ENCODE results near the gene SPACA6. TPM values are rescaled to one million over a fixed set of nuclear protein-coding genes. Genes with fewer than 3 reads are reported as not detected.

SPACA6 gene
- total and polyA plus RNA-seq, 2 of the 8 experiments (the other 6 are each of a cell fraction or from before 2014, with no cell fraction given): 7.1 to 7.5 TPM

DNA sequence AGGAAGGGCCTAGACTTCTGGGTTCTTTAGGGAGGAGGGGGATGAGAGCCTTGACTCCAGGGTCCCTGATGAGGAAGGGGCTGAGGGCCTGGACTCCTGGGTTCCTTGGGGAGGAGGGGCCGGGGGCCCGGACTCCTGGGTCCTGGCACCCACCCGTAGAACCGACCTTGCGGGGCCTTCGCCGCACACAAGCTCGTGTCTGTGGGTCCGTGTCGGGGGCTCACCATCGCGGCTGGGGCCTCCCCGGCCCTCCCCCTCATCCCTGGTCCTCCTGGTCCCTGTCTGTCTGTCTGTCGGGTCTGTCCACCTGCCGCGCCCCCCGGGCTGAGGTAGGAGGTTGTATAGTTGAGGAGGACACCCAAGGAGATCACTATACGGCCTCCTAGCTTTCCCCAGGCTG, 662 bp upstream of the SPACA6 start:
- Histone ChIP-seq H3K9ac (replicated peaks in 1 of 4; ENCODE audit: extremely low read depth in 1 of 4, low read depth in 3 of 4, low read length in 3 of 4) (no peak overlapping the region), H3K27ac (ENCODE audit: low read depth, low read length) (no peak overlapping the region), H4K8ac (ENCODE audit: extremely low read depth, insufficient read depth, low read length) (no peak overlapping the region), H3K4me1 (replicated peaks in 1 of 4; ENCODE audit: control insufficient read depth in 3 of 4, insufficient read depth in 4 of 4, low read length in 3 of 4) (peaks cover 0 to 14% (median 11%) of the 10 kb centered on the region in 4 experiments; a peak in 5 of 7 replicates), H3K23me2 (ENCODE audit: low read depth, low read length) (peaks cover 23% of the 10 kb centered on the region), H2BK15ac (ENCODE audit: low read length) (no peak overlapping the region), H3K56ac (replicated peaks; ENCODE audit: insufficient read length, low read depth, low read length) (no peak overlapping the region), H3K4me2 (ENCODE audit: insufficient read depth in 1 of 2, low read depth in 2 of 2, low read length in 2 of 2) (peak overlapping the region in 1 of 2 experiments; percentile 97; a peak in 2 of 4 replicates), H3K36me3 (ENCODE audit: control insufficient read depth in 2 of 4, insufficient read depth in 4 of 4, low read length in 3 of 4) (no peaks in the 10 kb centered on the region), H2BK120ac (replicated peaks; ENCODE audit: low read depth, low read length) (no peak overlapping the region), H2BK12ac (ENCODE audit: low read depth, low read length) (no peak overlapping the region), H3K79me1 (ENCODE audit: low read depth, low read length) (peaks cover 11% of the 10 kb centered on the region), H4K5ac (ENCODE audit: insufficient read length, low read depth, low read length) (no peak overlapping the region), H2BK5ac (ENCODE audit: low read depth, low read length) (no peak overlapping the region), H3K9me3 (ENCODE audit: insufficient read depth in 2 of 2, low read depth in 1 of 2, low read length in 1 of 2) (no peaks in the 10 kb centered on the region), H3K27me3 (replicated peaks in 1 of 4; ENCODE audit: control insufficient read depth in 3 of 4, extremely low read depth in 1 of 4, insufficient read depth in 3 of 4, low read length in 3 of 4) (no peaks in the 10 kb centered on the region), H2BK20ac (ENCODE audit: low read length) (no peak overlapping the region), H3K23ac (ENCODE audit: insufficient read length) (no peak overlapping the region), H3K79me2 (ENCODE audit: control insufficient read depth in 1 of 2, insufficient read depth in 2 of 2, low read length in 2 of 2) (peaks cover 0 to 12% of the 10 kb centered on the region in 2 experiments; a peak in 1 of 4 replicates), H3K14ac (ENCODE audit: insufficient read length) (no peak overlapping the region), H3K4me3 (ENCODE audit: extremely low read depth in 1 of 4, insufficient read depth in 2 of 4, low read depth in 3 of 4, low read length in 4 of 4) (peak overlapping the region in 1 of 4 experiments; percentile 64; a peak in 2 of 8 replicates), H3K18ac (ENCODE audit: extremely low read depth, low read length) (no peak overlapping the region; the same call in 1 of the 2 replicates), H4K91ac (replicated peaks; ENCODE audit: insufficient read length, low read length) (no peak overlapping the region), H3K4ac (replicated peaks; ENCODE audit: insufficient read length, low read depth, low read length) (no peak overlapping the region), H2AK5ac (ENCODE audit: low read depth, low read length) (no peak overlapping the region), H2AFZ (ENCODE audit: low read length) (no peak overlapping the region), H4K20me1 (replicated peaks in 1 of 2; ENCODE audit: control insufficient read depth in 1 of 2, insufficient read depth in 2 of 2, low read length in 2 of 2) (peaks cover 0 to 6% of the 10 kb centered on the region in 2 experiments)
- ChIA-PET CTCF (ENCODE audit: partially characterized antibody) (interaction anchor here (1.2 kb wide), 1 partner anchor 85 kb away, joined by 3 read pairs; no protein-coding TSS in a partner anchor), POLR2A (ENCODE audit: partially characterized antibody) (interaction anchor here (4.2 kb wide), 1 partner anchor 10 kb away, joined by 28 read pairs; no protein-coding TSS in a partner anchor)
- FAIRE-seq (no peak), DNase-seq (ENCODE audit: low read depth in 1 of 2, low spot score in 2 of 2) (no peak)
- TF ChIP-seq CBX8 (IDR thresholded peaks at IDR 0.05; ENCODE audit: borderline replicate concordance, low read depth, low read length) (no peak), SIN3A (conservative IDR thresholded peaks at IDR 0.05 in 1 of 2, IDR thresholded peaks at IDR 0.05 in 1 of 2; ENCODE audit: low read depth in 1 of 2, low read length in 2 of 2) (no peak), GTF2F1 (IDR thresholded peaks at IDR 0.05; ENCODE audit: borderline replicate concordance, low read depth, low read length) (no peak), GABPA (IDR thresholded peaks at IDR 0.05; ENCODE audit: borderline replicate concordance, insufficient read depth, low read length) (no peak), RNF2 (IDR thresholded peaks at IDR 0.05; ENCODE audit: borderline replicate concordance, low read depth, low read length, missing control alignments, poor library complexity, severe bottlenecking) (no peak)
- WGBS, 2 experiments (ENCODE audit: extremely low coverage in 1 of 2, insufficient coverage in 1 of 2, insufficient read length in 1 of 2, insufficient replicate concordance in 2 of 2, low coverage in 1 of 2, low lambda C conversion rate in 2 of 2, missing lambda C conversion rate in 1 of 2): 97% methylated on average over 11 of the region's 18 CpGs; no CpG with 5 or more reads in 1 of the 2 experiments
